ENCODE measurements around the gene CCDC152.

Gene CCDC152

GRCh38 chr5:42784132-42784531 lies 27.5 kb downstream of the CCDC152 start:
- DNase-seq = no peak

- DNase-seq = no peak
Observed at GRCh38 chr5:42785756-42786155, 29.1 kb downstream of the CCDC152 start.

DNA sequence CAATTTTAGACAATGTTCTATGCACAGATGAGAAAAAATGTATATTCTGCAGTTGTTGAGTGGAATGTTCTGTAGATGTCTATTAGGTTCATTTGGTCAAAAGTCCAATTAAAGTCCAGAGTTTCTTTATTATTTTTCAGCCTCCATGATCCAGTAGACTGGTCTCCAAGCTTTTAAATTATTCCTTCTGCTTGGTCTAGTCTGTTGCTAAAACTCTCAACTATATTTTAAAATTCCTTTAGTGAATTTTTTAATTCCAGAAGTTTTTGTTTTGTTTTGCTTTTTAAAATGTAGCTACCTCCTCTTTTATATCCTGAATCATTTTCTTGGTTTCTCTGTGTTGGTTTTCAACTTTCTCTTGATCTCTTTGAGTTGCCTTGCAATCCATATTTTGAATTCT lies 30.5 kb downstream of the CCDC152 start:
- DNase-seq = no peak

GRCh38 chr5:42787845-42788244 lies 31.2 kb downstream of the CCDC152 start:
- DNase-seq = no peak

DNA sequence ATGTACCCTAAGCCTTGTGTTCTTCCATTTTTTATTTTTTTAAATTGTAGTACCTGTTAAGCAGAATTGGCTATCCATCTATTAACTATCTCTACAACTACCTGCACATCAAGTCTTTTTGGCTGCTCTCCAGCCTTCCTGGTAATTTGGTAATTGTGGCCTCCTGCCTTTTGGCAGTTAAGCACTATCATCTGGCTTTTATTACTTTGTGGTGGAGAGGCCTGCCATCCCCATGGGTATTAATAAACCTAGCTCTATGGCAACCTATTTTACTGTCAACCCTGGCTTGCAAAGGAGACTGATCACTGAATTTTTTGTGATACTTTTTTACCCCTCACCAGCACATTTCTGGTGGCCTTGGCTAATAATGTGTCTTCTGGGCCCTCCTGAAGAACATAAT lies 34.5 kb downstream of the CCDC152 start:
- no peak for DNase-seq

- no peak for DNase-seq
Observed at GRCh38 chr5:42798284-42799240, 41.9 kb downstream of the CCDC152 start.

GRCh38 chr5:42799241-42799608 lies 42.6 kb downstream of the CCDC152 start:
- no peak for DNase-seq

DNA sequence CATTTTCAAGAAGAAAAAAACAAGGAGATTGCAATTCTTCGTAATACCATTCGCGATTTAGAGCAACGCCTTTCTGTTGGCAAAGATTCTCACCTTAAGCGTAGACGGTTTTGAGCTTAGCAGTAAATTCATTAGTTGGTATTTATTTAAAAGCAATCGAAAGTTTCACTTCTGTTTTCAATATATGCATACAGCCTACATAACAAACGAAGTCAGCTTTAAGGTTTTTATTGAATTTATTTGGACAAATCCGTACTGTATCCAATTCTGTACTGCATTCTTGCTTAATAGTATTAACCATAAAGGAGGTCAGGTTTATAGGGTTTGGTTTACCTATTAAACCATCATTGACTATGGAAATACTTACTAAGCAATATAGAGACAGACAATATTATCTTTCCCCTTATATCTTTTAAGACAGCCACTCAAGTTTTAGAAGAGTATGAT lies 43.1 kb downstream of the CCDC152 start:
- DNase-seq = no peak

- DNase-seq = no peak
Observed at GRCh38 chr5:42800748-42801330, 44.2 kb downstream of the CCDC152 start.

GRCh38 chr5:42801516-42802166 lies 45.0 kb downstream of the CCDC152 start:
- no peak for DNase-seq

DNA sequence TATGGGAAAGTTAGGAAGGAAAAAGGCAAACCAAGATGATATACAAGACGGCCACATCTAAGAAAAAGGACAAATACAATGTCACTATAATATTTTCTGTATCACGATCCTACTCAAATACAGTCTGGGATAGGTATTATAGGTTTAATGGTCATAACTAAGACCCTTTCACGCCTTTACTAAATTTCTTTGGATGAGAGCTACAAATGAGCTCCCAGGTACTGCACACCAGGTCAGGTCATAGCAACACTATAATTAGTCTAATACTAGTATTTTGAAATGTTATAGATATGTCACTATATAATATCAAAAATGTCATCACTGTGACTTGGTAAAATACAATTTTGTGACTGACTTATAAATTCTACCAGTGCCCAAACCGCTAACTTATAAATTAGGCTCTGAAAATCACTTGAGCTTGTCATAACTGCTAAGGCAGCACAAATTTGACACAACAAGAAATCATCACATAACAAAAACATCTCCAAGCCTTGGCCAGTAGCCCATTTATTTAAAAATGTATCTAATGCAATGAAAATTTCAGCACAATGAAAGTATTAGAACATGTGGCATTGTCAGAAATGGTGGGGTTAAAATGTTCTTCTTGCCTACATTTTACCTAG lies 48.2 kb downstream of the CCDC152 start:
- no peak for DNase-seq

DNA sequence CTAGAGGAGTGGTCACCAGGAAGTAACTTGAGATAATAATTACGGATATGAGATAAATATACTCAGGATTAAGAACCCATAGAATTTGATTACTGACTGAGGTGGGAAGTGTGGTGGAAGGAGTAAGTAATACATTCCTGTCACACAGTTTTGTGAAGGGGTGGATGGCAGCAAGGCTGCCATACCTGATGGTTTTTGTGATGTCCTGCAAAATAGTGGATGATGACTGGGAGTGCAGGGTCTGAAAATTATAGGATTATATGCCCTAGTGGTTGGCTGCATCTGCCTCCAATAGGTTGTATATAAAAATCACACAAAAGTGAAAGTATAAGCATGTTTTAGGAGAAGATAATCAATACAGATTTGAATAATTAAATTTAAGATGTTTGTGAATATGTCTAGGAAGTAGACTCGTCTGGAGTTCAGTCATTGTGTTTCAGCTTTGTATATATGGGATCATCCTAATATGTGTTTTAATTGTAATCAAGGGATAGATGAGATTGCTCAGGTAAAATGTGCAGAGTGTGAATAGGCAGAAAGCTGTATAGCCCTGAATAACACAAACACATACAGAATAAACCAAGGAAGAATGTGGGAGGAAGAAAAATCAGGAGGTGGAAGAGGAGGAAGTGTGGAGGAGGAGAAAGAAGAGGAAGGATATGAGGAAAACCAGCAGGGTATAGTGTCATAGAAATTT lies 49.5 kb downstream of the CCDC152 start:
- DNase-seq = no peak

DNA sequence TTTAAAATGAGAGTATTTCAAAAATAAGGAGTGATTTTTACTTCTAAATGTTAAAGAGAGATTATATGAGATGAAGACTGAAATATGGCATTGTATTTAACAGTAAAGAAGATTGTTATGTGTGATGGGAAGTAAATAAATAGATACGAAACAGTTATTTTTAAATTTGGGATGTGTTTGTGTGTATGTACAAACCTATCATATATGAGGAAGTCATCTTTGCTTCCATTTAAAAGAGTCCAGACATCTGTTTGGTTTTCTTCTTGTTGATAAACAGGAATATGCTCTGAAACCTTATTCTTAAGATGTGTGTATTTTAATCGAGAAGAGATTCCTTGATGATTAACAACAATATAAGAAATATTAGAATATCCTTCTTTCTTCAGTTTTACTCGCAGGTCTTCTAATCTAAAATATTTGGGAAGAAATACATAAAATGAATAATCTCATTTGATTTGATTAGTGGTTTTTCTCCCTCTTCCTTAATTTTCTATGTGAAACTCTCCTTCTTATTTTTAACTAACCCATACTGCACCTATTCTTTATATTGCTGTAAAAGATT lies 50.2 kb downstream of the CCDC152 start:
- DNase-seq = no peak

GRCh38 chr5:42807722-42808447 lies 51.3 kb downstream of the CCDC152 start:
- peak; percentile 11 for DNase-seq

DNA sequence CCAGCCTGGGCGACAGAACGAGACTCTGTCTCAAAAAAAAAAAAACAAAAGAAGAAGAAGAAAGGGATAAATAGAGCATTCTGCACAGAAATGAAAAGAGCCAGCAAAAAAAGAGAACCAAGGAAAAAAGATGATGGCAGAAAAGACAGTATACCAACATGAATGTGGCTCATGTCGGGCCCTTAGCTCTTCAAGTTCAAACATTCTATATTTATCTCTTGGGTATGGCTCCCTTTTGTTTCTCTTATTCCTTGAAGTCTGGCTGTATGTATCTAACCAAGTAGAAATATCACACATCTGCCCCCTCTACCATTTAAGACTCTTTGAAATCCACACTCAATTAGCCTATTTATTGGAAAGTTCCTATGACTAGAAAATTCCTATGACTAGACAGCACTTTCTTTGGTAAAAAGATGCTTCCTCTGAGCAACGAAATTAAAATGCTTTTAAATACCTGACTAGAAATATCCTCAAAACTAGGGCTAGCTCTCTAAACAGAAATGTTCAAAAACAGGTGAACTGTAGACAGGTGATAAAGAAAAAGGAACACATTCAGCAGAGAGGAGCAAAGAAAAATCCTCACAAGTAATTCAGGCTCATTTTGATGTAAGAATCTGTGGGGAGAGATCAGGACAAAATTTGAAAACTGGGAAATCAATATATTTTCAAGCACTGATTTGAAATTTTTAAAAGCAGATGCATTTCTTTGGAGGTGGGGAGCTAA lies 52.4 kb downstream of the CCDC152 start:
- no peak for DNase-seq

DNA sequence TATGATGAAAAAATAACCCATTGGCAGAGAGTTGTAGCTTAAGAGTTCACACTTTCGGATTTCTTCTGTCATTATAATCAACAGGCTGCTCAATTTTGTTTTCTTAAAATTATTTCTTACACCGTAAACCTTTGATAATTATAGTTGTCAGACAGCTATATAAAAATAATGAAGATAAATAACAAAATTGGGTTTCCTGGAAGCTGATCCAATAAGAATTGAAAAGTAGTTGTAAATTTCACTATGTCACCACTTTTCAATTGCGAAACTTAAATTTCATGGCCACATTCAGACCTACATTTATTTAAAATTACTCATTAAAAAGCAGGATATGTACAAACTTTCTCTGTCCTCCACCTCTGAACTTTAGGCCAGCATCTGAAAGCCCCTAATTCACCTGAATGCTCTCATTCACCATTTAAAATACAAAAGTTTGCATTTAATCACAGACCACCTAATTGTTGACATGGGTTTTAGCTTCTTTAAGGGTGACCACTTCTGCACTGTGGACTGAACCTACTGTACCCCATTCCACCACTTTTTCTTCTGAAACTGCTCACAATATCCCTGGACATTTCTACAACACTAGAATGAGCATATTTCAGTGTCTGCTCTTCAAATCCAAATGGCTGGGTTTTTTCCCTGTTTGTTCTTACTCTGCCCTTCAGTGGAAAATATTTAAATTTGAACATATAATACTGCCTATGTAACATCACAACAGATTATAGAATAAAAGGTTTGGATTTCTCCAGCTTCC lies 54.4 kb downstream of the CCDC152 start:
- DNase-seq = peak; percentile 36

GRCh38 chr5:42811591-42812446 lies 55.2 kb downstream of the CCDC152 start, which contains the start of gene SELENOP:
TSS of gene SELENOP (minus strand) at chr5:42811892. CDS start at chr5:42808353, 3,539 bp downstream.
- peak; percentile 73 for DNase-seq

DNA sequence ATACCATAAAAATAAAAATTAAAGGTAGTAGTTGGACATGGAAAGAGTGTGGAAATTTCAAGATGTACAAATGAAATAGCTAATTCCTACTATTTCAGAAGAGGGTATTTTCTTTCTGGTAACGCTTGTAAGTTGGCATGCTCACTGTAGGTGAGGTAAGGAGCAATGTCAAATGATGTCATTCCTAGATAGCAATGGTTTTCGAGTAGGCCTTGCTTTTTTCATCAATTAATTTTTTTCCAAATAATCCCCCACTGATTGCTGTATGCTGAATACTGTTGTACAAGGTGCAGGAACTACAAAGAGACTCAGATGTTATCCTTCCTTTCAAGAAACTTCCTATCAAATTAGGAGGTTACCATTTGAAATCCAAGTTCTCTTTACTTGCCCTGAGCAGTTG lies 56.0 kb downstream of the CCDC152 start:
- DNase-seq = no peak

GRCh38 chr5:42813533-42813932 lies 56.9 kb downstream of the CCDC152 start:
- no peak for DNase-seq

All from OCI-M1 (cell line).